K562 (cell line): ENCODE results near the gene NTN3. TPM values are rescaled to one million over a fixed set of nuclear protein-coding genes. Genes with fewer than 3 reads are reported as not detected.

Experiments used
- ARNT ChIP-seq, 2 experiments: fragments of 450-650 bp; IDR thresholded peaks; 2 replicates each; pipeline ENCODE4 v1.6.1; 2016; ENCODE audit warnings: mild to moderate bottlenecking in 1 of 2
- ETV1 ChIP-seq: fragments of 450-650 bp; conservative IDR thresholded peaks from 2 replicates; pipeline ENCODE4 v1.6.1; 2016; ENCODE audit warnings: missing genetic modification characterization, control low read depth, low read depth, missing compliant biosample characterization
- FOXA1 ChIP-seq: fragments of 450-650 bp; IDR thresholded peaks from 2 replicates; pipeline ENCODE4 v1.6.1; 2016; ENCODE audit warnings: mild to moderate bottlenecking, borderline replicate concordance
- HNRNPK ChIP-seq: fragments of 200-400 bp; formaldehyde crosslinking; IDR thresholded peaks from one replicate; pipeline ENCODE4 v1.6.1; 2018; ENCODE audit warnings: mild to moderate bottlenecking, low read depth, low read length; ENCODE audit not compliant: poor library complexity, severe bottlenecking
- L3MBTL2 ChIP-seq: fragments of 450-650 bp; IDR thresholded peaks from 2 replicates; pipeline ENCODE4 v1.6.1; 2016; ENCODE audit warnings: mild to moderate bottlenecking, moderate library complexity
- PHF8 ChIP-seq: fragments of 200-600 bp; sonication (generic); IDR thresholded peaks from 2 replicates; pipeline ENCODE4 v1.6.1; 2012; ENCODE audit warnings: mixed run types, mild to moderate bottlenecking, inconsistent platforms, low read length, moderate library complexity, borderline replicate concordance
- POLR2G ChIP-seq: fragments of 200-400 bp; formaldehyde crosslinking; IDR thresholded peaks from 2 replicates; pipeline ENCODE4 v1.6.1; 2017; ENCODE audit warnings: low read depth, mild to moderate bottlenecking, antibody characterized with exemption, low read length, moderate library complexity
- TCF7L2 ChIP-seq: fragments of 150-350 bp; IDR thresholded peaks from 2 replicates; pipeline ENCODE4 v1.6.1; 2016; ENCODE audit warnings: low read depth, mild to moderate bottlenecking, low read length, moderate library complexity
- ZNF274 ChIP-seq: IDR thresholded peaks from 2 replicates; pipeline ENCODE4 v1.6.1; 2011; ENCODE audit warnings: low read depth, mild to moderate bottlenecking, low read length, moderate library complexity, borderline replicate concordance
- ZNF41 ChIP-seq: fragments of 250-450 bp; sonication (Bioruptor Pico); conservative IDR thresholded peaks from 2 replicates; pipeline ENCODE4 v1.4.0; 2020; ENCODE audit warnings: mild to moderate bottlenecking
- ZNF444 ChIP-seq: fragments of 250-450 bp; sonication (Bioruptor Pico); IDR thresholded peaks from 2 replicates; pipeline ENCODE4 v1.4.0; 2020; ENCODE audit warnings: mild to moderate bottlenecking, moderate library complexity
- polyA plus RNA-seq, 8 experiments: library from polyadenylated mRNA; depleted of rRNA in 4 of 8; stranded (reverse) in 5 of 8; unstranded in 3 of 8; fragments of >200 nt; fragmentation: Nextera tagmentation in 2 of 8; fragmentation: Illumina TruSeq in 1 of 8; extraction: Ambion mirVana in 2 of 8; extraction: Trizol in 1 of 8; gene quantifications; 2 replicates each; pipeline versions ENCODE4 v1.2.1 to v1.2.3, GENCODE V29; 2011 to 2014; ENCODE audit warnings: inconsistent platforms in 1 of 8, missing spikeins in 1 of 8
- total RNA-seq, 7 experiments: library from RNA; depleted of rRNA in 6 of 7; stranded (reverse); fragments of >200 nt in 6 of 7; fragmentation: Illumina TruSeq in 2 of 7; extraction: Trizol in 2 of 7; gene quantifications; 2 replicates each; pipeline versions ENCODE4 v1.2.1 to v1.2.3, GENCODE V29; 2011 to 2021; ENCODE audit warnings: low replicate concordance in 1 of 7
- TF ChIP-seq, protein P1 (sequence below): sonication (generic); formaldehyde crosslinking; IDR thresholded peaks from 2 replicates; pipeline ENCODE4 v1.8.1; 2023; ENCODE audit warnings: mild to moderate bottlenecking, missing genetic modification reagents
- TF ChIP-seq, protein P2 (sequence below): sonication (generic); formaldehyde crosslinking; IDR thresholded peaks from 2 replicates; pipeline ENCODE4 v1.8.0; 2022; ENCODE audit warnings: mild to moderate bottlenecking, missing genetic modification reagents
- TF ChIP-seq, protein P3 (sequence below), 2 experiments: fragments of 450-650 bp; formaldehyde crosslinking in 1 of 2; IDR thresholded peaks; 2 replicates each; pipeline versions ENCODE4 v1.4.0 to v1.6.1; 2014 to 2020; ENCODE audit warnings: mild to moderate bottlenecking in 2 of 2, borderline replicate concordance in 1 of 2, low read depth in 1 of 2

NTN3 gene
- total and polyA plus RNA-seq, 9 of the 15 experiments (the other 6 are each of a cell fraction or from before 2014, with no cell fraction given): not detected

DNA sequence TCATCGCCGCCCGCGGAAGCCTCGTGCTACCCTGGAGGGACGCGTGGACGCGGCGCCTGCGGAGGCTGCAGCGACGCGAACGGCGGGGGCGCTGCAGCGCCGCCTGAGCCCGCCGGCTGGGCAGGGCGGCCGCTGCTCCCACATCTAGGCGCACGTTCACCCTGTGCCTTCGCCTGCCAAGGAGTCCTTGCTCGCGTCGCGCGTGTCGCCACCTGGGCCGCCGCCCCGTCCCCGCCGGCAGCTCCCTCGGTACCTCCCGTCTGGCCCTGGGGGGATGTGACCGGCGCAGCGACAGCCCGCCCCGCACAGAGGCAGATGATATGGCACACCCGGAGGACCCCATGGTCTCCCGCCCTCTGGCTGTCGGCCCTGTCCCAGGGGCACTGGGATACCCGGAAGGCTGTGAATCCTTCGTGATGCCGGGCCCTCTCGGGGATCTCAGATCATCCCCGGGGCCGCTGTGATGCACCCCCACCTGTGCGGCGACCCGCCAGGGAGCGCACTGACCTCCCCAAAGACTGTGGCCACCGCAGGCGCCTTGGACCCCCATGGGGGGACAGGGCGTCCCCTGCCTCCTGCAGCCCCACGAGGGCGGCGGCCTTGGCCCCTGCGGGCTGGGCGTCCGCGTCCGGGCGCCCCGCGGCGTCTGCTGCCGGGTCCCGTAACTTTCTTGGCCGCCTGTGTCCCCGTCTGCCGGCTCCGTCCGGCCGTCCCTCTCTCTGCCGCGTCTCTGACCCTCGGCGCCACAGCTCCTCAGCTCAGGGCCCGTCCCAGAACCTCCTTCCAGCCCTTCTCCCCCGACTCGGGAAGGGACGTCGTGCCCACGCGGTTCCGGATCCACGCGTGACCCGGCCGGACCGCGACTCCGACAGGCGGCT is 3.1 kb downstream of the NTN3 start (continued):
- TF ChIP-seq PHF8 (peak; percentile 42; the same call in 1 of the 2 replicates), L3MBTL2 (peak; percentile 92), ARNT (IDR thresholded peaks at IDR 0.05) (no peak), FOXA1 (no peak), ETV1 (tag) (no peak), ZNF274 (no peak), HNRNPK (no peak), POLR2G (peak; percentile 78), ZNF41 (CRISPR knock-in tag) (no peak), ZNF444 (no peak), TCF7L2 (no peak)
- TF ChIP-seq, protein P1, sequence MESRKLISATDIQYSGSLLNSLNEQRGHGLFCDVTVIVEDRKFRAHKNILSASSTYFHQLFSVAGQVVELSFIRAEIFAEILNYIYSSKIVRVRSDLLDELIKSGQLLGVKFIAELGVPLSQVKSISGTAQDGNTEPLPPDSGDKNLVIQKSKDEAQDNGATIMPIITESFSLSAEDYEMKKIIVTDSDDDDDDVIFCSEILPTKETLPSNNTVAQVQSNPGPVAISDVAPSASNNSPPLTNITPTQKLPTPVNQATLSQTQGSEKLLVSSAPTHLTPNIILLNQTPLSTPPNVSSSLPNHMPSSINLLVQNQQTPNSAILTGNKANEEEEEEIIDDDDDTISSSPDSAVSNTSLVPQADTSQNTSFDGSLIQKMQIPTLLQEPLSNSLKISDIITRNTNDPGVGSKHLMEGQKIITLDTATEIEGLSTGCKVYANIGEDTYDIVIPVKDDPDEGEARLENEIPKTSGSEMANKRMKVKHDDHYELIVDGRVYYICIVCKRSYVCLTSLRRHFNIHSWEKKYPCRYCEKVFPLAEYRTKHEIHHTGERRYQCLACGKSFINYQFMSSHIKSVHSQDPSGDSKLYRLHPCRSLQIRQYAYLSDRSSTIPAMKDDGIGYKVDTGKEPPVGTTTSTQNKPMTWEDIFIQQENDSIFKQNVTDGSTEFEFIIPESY: peak; percentile 8; the same call in 1 of the 2 replicates
- TF ChIP-seq, protein P2, sequence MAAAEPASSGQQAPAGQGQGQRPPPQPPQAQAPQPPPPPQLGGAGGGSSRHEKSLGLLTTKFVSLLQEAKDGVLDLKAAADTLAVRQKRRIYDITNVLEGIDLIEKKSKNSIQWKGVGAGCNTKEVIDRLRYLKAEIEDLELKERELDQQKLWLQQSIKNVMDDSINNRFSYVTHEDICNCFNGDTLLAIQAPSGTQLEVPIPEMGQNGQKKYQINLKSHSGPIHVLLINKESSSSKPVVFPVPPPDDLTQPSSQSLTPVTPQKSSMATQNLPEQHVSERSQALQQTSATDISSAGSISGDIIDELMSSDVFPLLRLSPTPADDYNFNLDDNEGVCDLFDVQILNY: 0 out of 2 replicates have a peak, but pooled peaks have one; percentile 18
- TF ChIP-seq, protein P3, sequence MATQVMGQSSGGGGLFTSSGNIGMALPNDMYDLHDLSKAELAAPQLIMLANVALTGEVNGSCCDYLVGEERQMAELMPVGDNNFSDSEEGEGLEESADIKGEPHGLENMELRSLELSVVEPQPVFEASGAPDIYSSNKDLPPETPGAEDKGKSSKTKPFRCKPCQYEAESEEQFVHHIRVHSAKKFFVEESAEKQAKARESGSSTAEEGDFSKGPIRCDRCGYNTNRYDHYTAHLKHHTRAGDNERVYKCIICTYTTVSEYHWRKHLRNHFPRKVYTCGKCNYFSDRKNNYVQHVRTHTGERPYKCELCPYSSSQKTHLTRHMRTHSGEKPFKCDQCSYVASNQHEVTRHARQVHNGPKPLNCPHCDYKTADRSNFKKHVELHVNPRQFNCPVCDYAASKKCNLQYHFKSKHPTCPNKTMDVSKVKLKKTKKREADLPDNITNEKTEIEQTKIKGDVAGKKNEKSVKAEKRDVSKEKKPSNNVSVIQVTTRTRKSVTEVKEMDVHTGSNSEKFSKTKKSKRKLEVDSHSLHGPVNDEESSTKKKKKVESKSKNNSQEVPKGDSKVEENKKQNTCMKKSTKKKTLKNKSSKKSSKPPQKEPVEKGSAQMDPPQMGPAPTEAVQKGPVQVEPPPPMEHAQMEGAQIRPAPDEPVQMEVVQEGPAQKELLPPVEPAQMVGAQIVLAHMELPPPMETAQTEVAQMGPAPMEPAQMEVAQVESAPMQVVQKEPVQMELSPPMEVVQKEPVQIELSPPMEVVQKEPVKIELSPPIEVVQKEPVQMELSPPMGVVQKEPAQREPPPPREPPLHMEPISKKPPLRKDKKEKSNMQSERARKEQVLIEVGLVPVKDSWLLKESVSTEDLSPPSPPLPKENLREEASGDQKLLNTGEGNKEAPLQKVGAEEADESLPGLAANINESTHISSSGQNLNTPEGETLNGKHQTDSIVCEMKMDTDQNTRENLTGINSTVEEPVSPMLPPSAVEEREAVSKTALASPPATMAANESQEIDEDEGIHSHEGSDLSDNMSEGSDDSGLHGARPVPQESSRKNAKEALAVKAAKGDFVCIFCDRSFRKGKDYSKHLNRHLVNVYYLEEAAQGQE (IDR thresholded peaks at IDR 0.05; ENCODE audit: borderline replicate concordance): peak; percentile 31
- TF ChIP-seq, protein P3 (CRISPR knock-in tag; IDR thresholded peaks at IDR 0.05; ENCODE audit: low read depth): peak; percentile 62; the same call in 1 of the 2 replicates
